Measurements from ENCODE around the gene KLHL10.
A peak's percentile ranks its signal among the peaks of the same experiment; 100 is the strongest.

Gene KLHL10

DNA sequence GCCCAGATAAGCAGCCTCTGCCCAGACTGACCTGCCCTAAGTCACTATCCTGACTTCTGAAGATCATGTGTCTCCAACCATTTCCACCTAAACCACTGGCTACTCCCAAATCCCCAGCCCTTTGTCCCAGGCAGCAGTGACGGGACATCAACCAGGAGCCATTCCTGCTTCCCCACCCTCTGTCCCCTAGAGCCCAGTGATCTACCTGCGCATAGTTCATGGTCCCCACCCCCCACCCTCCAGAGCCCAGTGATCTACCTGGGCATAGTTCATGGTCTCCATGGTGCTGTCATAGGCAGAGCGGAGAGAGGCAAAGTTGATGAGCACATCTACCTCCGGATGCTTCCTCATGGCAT, 54.4 kb downstream of the KLHL10 start:
- DNase-seq: no peak

DNA sequence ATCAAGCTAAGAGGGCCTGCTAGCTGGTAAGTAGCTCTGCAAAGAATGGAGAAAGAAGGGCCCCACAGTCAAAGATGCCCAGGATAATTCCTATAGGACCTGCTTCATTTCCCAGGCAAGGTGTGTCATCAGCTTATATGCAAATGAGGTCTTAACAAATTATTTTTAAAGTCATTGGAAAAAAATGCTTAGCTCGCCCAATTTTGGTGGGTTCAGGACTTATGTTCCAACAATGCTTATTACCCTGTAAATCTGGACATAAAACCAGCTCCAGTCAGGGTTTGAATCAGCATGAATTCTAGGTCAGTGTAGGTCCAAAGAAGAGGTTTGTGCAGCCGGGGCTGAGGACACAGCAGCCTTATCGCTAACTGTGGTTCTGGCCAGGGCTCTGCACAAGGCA, 55.8 kb downstream of the KLHL10 start:
- no peak for DNase-seq

DNA sequence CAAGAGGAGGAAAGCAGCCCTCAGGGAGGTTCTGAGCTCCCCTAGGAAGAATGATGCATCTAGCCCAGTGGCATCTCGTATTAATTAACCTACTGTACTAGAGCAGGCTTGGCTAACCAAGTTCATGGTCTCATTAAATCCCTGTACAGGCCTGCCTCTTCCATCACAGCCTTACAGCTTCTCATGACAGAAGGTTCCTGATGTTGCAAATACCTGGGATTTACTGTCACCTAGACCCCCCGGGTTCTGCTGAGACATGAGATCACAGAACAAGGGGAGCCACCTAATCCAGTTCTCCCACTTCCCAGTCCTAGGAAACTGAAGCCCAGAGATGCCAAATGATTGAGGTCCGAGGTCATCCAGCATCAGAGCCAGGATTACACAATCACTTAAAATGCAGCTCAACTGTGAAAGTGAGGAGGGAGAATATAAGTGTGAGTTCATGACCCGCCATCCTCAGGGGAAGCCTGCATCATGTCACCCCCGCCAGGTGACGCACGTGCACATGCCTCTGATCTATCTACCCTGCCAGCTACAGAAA, 57.2 kb downstream of the KLHL10 start:
- DNase-seq: no peak

DNA sequence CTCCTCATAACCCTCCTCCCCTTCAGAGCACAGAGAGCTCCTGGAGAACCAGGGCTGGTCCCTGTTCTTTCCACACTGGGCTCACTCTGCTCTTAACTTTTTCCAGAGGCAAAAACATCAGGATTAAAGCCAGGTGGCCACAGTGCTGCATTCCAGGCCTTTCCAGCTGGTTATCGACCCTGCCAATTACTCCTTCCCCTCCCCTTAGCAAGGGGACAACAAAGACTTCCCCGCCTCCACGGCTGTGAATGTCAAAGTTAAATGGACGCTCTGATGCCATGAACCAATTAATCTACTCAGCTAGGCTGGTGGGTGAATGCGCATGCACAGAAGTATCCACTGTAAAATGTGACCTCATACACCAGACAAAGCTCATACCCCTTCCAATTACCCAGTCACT, 58.0 kb downstream of the KLHL10 start:
- peak in 1 of 58 donors; percentile 30 for DNase-seq

DNA sequence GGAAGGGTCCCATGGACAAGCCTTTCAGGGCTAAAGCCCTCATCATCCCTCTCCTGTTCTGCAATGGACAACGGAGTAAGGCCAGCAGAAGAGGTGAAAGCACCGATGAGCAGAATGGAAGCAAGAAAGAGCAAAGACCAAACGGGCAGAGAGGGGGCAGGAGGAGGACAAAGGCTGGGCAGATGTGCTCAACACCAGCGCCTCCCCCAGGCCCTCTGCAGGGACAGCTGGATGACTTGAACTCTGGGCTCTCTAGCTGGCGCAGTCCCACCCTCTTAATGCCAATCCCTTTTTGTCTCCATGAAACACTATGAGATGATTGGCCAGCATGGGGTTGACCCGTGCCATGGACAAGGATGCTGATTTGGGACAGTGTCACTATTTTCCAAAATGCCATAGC, 59.1 kb downstream of the KLHL10 start:
- DNase-seq: no peak

All from anterior cingulate cortex (tissue), 58 donors.